GM18907 (cell line): ENCODE data around the gene AURKB.

Experiments
- ATAC-seq: cut with Tn5 transposase; IDR thresholded peaks from one replicate; pipeline ENCODE4 v1.9.1; 2021; ENCODE audit warnings: mild to moderate bottlenecking, moderate library complexity; ENCODE audit not compliant: unreplicated experiment

The AURKB gene

DNA sequence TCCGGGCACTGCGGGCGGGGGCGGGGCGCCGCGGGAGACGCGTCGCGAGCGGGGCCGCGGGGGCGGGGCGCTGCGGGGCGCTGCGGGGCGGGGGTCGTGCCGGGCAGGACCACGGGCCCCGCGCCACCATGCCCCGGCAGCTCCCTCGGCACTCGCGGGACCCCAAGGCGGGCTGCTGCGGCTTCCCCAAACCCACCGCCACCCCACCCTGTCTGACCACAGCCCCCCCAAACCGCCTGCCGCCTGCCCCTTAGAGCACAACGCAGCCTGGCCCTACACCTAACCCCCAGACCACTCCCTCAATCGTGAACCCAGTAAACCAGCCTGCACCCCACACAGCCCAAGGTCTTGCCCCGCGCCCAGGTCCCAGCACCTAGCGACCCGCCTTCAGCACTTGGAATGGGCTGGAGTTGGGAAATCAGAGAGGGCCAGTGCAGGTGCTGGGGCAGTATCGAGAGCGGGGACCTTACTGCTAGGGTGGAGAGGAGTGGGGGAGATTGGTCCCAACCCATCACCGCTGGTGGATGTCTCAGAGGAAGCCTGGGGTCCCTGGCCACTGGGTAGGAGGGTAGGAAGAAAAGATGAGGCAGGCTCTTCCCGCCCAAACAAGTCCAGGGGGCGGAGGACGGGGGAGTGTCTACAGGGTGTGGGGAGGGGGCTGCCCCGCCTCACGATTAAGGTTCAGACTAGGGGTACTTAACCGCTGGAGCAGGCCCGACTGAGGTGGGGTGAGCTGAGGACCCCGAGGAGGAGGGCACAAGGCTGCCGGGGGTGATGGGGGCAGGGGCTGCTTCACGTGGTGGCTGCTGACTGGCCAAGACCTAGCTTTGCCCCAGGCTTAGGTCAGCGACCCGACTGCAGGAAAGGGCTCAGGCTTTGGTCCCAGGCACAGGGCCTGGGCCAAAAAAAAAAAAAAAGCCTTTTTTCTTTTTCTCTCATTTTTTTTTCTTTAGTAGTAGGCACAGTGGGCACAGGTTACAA lies 47.1 kb downstream of the AURKB start:
- ATAC-seq: no peak

DNA sequence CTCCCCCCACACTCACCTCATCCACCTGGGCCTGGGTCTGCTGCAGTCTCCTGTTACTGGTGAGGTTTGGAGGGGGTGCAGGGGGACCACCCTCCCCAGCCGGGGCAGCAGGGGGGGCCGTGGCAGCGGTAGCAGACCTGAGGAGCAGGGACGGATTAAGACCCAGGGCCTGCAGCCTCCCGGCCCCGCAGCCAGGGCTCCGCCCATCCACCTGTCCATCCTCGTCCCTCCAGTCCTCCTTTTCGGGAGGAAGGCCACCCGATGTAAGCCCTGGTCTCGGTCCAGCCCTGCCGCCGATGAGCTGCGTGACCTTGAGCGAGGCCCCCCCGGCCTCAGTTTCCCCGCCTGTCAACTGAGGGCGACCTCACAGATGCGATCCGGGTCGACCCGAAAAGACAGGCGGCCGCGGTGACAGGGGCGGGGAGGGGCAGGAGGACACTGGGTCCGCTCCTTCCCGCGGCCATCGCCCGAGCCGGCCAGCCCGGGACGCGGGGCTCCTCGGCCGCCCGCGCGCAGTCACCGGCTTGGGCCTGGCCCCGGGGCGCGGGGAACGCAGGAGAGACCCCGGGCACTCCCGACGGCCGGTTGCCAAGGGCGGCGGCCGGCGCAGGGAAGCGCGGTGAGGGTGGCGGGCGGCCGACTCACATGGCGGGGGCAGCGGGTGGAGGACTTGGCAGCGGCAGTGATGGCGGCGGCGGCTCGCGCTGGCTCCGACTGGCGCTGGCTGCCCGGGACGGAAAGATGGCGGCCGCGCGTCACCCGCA lies 48.0 kb downstream of the AURKB start, which contains the start of gene VAMP2:
VAMP2 (minus strand) TSS at position 716 of the 764 bp plus-strand sequence; CDS start at position 647, 69 bp downstream.
- peak; percentile 50 for ATAC-seq

DNA sequence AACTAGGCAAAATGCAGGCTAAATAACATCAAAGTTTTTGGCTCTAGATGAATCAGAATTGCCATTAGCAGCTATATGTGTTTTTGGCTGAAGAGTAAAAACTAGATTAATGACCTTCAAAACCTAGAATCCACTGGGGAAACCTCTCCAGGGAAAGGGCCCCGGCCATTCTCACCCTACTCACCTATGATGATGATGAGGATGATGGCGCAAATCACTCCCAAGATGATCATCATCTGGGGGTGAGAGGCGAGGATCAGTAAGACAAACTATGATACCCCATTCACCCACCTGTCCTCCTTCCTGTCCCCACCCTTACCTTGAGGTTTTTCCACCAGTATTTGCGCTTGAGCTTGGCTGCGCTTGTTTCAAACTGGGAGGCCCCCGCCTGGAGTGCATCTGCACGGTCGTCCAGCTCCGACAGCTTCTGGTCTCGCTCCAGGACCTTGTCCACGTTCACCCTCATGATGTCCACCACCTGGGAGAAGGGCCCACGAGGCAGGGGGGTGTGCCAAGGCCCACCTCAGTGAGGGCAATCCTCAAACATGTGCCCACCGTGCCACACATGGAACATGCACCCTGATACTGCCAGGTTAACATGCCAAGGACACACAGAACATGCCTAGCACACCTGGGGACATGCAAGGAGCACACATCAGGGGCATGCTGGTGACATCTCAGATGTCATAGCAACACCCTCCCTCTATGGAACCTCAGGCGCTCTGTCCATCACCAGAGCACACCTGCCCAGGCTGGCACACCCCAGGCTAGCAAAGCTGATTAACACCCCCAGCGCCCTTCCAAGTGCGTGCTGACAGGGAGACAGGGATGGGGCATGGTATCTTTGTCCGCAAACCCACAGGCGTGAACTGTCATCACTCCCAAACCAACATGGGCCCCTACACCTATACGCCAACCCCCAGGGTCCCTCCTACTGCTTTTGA lies 48.8 kb downstream of the AURKB start:
- no peak for ATAC-seq

DNA sequence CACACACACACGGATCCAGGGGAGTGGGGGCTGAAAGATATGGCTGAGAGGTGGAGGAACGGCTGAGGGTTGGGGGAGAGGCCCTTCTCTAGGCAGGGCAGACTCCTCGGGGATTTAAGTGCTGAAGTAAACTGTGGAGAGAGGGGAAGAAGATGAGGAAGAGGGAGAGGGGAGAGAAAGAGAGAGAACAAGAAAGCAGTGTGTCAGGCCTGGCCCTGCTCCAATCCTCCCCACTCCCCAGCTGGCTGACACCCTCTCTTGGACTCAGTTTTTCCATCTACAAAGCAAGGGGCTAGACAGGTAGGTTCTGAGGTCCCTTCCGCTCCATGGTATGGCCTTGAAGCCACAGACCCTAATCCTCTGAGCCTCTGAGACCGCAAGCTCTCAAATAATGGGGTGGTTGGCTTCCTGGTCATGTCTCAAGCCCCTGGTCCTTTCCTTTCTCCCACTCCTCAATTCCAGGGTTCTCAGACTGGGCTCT lies 49.6 kb downstream of the AURKB start:
- ATAC-seq: no peak

DNA sequence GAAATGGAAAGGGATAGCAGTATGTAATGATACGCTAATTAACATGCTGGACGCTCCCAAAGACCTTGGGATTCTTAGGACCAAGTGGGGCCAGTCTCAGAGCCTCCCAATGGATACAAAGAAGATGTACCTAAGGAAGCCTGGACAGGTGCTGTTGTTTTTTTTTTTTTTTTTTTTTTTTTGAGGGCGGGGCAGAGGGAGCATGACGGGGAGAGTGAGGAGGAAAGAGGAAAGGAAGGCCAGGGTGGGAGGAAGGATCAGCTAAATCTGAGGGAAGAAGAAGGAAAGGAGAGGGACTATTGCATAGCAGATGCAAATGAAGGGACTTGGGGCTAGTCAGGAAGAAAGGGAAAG lies 50.2 kb downstream of the AURKB start:
- no peak for ATAC-seq

DNA sequence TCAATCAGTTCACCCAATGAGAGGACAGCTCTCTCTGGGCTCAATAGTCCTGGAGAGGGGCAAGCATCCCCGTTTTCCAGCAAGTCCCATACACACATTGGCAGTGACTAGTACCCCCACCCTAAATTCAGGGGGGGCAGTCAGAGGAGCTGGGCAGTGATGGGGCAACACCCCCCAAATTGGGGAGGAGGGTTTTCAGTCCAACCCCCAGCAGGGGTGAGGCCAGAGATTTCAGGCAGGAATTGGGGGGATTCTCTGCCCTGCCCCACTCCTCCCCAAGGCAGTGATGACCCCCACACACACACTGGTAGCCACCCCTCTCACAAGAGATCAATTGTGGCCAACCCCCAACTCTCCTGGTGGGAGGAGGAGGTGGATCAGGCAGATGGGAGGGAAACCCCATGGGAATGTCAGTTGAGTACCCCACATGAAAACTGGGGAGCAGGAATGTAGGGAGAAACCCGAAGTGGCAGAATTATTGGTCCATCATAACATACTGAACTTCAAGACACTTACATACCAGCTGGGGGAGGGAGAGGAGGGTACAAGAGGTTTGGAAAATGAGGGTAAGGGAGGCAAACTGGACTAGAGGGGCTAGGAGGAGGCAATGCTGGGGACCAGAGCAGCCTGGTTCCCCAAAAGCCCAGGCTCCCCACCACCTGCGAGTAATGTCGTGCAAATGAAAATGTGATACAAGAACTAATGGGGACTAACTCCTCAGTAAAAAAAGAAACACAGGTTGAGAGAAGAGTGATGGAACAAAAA lies 50.7 kb downstream of the AURKB start:
- ATAC-seq: no peak

DNA sequence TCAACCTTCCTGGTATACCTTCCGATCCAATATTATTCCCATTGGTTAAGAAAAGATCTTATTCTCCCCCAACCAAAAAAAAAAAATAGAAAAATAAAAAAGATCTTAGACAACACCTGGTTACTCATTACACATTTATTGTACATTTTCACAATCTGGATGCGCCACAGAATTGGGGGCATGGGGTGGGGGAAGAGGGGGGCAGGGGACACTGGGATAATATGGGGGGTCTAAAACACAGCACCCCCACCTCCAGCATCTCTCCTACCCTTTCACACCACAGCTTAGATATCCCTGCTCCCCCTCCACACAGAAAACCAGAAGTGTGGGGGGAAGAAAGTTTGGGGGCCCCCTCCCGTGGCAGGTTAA lies 51.4 kb downstream of the AURKB start:
- no peak for ATAC-seq

DNA sequence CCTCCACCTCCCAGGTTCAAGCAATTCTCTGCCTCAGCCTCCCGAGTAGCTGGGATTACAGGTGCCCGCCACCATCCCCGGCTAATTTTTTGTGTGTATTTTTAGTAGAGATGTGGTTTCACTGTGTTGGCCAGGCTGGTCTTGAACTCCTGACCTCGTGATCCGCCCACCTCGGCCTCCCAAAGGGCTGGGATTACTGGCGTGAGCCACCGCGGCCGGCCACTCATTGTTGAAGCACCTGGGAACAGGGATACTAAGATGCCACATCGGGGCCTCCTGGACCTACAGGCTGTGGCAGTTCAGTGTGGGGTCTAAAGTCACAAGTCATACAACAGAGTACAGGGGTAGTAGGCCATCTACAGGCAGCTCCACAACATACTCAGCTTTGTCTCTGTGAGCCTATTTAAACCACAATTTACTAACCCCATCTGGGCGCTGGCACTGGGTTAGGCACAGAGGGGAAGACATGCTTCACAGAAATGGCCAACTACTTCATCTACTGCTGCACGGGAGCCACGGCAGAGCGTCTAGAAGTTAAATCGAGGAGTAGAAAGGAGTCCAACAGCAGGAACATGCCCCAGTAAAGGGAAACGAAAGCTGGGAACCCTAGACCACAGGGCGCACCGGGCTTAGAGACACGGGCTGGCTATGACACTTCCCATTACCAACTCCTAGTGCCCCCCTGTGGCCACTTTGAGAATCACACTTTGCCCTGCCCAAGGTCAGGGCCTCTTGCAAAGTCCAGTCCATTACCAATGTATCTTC lies 51.9 kb downstream of the AURKB start:
- no peak for ATAC-seq

DNA sequence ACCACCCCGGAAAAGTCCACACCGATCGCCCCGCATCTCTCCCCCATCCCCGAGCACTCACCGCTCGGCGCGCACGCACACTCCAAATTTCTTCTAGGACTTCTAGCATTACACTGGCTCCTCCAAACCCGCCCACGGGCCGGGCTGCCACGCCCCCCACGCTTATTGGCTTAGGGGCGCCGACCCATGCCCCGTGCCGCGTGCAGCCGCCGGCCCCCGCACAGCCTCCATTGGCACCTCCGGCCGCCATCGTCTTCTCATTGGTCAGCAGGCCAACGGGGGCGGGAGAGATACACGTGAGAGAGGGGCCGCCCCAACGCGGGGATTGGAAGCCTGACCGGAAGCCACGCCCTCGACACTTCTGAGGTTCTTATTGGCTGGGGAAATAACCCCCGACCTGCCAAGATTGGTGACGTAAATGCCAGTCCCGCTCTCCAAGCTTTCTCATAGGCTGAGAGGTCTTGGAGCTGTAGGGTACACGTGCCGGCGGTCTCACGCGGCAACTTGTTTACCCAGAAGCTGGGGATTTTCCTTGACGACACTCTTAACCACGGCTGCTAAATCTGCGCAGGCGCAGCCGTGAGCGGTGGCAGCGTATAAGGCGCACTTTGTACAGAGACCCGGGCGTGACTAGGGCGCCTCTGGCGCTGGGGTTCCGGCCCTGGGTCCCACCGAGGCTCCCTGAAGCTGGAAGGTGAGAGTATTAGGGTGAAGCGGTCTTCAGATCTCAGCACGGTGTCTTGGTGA lies 54.0 kb downstream of the AURKB start:
- ATAC-seq: peak; percentile 80

DNA sequence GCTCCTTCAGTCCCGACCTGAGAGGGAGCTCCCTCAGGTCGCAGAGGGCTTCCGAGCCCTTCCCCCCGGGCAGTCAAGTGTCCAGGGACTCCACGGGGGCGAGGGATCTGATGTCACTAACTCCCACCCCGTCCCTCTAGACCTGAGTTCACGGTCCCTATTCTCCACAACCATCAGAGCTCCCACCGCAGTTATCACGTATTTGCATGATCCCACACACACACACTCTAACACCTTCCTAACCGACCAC lies 54.5 kb downstream of the AURKB start:
- ATAC-seq: no peak

DNA sequence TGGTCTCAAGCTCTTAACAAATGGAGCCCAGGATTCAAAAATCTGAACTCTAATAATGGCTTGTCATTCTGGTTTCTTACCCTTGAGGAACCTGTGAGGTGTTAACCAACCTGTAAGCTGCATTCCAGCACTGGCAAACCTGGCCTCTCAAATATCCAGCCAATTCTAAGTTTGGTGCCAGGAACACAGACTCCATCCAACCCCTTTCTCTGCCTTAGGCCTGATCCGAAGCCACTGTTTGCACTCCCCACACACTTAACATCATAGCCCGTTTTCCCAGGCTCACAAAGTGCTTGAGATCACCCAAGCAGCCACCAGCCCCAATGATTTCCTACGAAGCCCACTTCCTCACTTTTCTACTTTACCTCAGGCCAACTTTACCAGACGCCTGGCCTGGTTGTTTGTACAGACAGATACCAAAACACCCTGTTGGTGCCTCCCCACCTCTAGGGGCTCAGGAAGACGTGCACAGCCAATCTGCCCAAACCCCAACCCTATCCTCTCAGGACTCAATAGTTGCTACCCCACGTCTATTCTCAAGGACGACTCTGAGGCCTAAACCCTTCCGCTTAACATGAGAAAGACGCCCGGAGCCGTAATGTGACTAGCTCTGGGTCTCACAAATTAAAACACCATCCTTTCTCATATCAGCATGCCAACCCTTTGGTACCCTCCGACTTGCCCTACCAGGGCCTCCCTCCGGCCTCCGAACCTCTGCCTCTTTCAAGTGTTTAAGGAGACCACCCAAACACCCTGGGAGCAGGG lies 55.0 kb downstream of the AURKB start:
- ATAC-seq: no peak
